Epithelial cell of proximal tubule (primary cell): ENCODE results near the gene SSH2. TPM values are rescaled to one million over a fixed set of nuclear protein-coding genes. Genes with fewer than 3 reads are reported as not detected.
"Not testable (repeated sequence)": the region's sequence is repeated elsewhere in the genome, so short reads cannot be mapped to it uniquely, and the experiment has no call there.

Experiments
- DNase-seq: peaks from one replicate; pipeline ENCODE4 v3.0.0-alpha.2; 2011; ENCODE audit warnings: low read depth
- H3K4me3 ChIP-seq: 2 replicates; pipeline ENCODE4 v1.5.1; 2011; ENCODE audit warnings: low read depth, mild to moderate bottlenecking, low read length
- CTCF ChIP-seq: conservative IDR thresholded peaks from 2 replicates; pipeline ENCODE4 v1.5.1; 2012; ENCODE audit warnings: low read depth, mild to moderate bottlenecking, low read length
- total RNA-seq: library from RNA; depleted of rRNA; stranded (reverse); fragments of >200 nt; gene quantifications from 2 replicates; pipeline ENCODE4 v1.2.3, GENCODE V29; 2015

The SSH2 gene
- total RNA-seq, 1 donor from 2014 or later = 15.2 TPM

- no peak for TF ChIP-seq CTCF
- no peak overlapping the region for H3K4me3 ChIP-seq
- DNase-seq = no peak
Observed at GRCh38 chr17:29659155-29659554, 270.9 kb downstream of the SSH2 start.

- TF ChIP-seq CTCF = no peak
- DNase-seq = no peak
- H3K4me3 ChIP-seq = no peak overlapping the region
Observed at GRCh38 chr17:29655323-29655722, 274.7 kb downstream of the SSH2 start.

GRCh38 chr17:29653995-29654714 lies 275.9 kb downstream of the SSH2 start:
- DNase-seq = no peak
- H3K4me3 ChIP-seq = no peak overlapping the region
- TF ChIP-seq CTCF = no peak

- no peak for TF ChIP-seq CTCF
- DNase-seq = no peak
Observed at GRCh38 chr17:29652976-29653375, 277.1 kb downstream of the SSH2 start.

GRCh38 chr17:29651913-29652312 lies 278.1 kb downstream of the SSH2 start:
- DNase-seq = not testable (repeated sequence)

More at GRCh38 chr17:29652976-29653375, 277.1 kb downstream of the SSH2 start:
- no peak overlapping the region for H3K4me3 ChIP-seq

GRCh38 chr17:29650396-29650795 lies 279.6 kb downstream of the SSH2 start:
- DNase-seq = no peak
- no peak for TF ChIP-seq CTCF
- H3K4me3 ChIP-seq = no peak overlapping the region

More at GRCh38 chr17:29651913-29652312, 278.1 kb downstream of the SSH2 start:
- not testable (repeated sequence) for H3K4me3 ChIP-seq

- H3K4me3 ChIP-seq = no peak overlapping the region
- DNase-seq = no peak
- no peak for TF ChIP-seq CTCF
Observed at GRCh38 chr17:29649359-29649758, 280.7 kb downstream of the SSH2 start.
